ENCODE measurements around the gene ZNF777.
"Not testable (repeated sequence)": the region's sequence is repeated elsewhere in the genome, so short reads cannot be mapped to it uniquely, and the experiment has no call there.

ZNF777 gene

GRCh38 chr7:149497467-149498261 lies 36.8 kb upstream of the ZNF777 start, which contains the start of gene ZNF746:
Gene ZNF746, minus strand, starts transcription at chr7:149497809. Its CDS starts 273 bp downstream, at chr7:149497536.
- no peak for TF ChIP-seq Cebpa-rat (IDR thresholded peaks at IDR 0.05)
- H3K27ac ChIP-seq, result peak within 1 kb of the TSS; percentile 96 to 100 (median 99)
- peaks cover 18 to 38% (median 32%) of the 10 kb centered on the region in 10 experiments; a peak in 19 of 20 replicates for H3K4me1 ChIP-seq
- H3K9me3 ChIP-seq (replicated peaks in 1 of 11), result no peaks in the 10 kb centered on the region
- H3K27me3 ChIP-seq, result no peaks in the 10 kb centered on the region
- peaks cover 15 to 34% (median 20%) of the 10 kb centered on the region in 11 experiments for H3K36me3 ChIP-seq
- peak within 1 kb of the TSS; percentile 83 to 99 (median 92) for H3K4me2 ChIP-seq
- H4K20me1 ChIP-seq, result peaks cover 0 to 40% (median 20%) of the 10 kb centered on the region in 11 experiments; a peak in 15 of 22 replicates
- peak within 1 kb of the TSS; percentile 88 to 99 (median 97) for H3K4me3 ChIP-seq
- peak within 1 kb of the TSS; percentile 98 to 100 (median 100) for H3K9ac ChIP-seq

DNA sequence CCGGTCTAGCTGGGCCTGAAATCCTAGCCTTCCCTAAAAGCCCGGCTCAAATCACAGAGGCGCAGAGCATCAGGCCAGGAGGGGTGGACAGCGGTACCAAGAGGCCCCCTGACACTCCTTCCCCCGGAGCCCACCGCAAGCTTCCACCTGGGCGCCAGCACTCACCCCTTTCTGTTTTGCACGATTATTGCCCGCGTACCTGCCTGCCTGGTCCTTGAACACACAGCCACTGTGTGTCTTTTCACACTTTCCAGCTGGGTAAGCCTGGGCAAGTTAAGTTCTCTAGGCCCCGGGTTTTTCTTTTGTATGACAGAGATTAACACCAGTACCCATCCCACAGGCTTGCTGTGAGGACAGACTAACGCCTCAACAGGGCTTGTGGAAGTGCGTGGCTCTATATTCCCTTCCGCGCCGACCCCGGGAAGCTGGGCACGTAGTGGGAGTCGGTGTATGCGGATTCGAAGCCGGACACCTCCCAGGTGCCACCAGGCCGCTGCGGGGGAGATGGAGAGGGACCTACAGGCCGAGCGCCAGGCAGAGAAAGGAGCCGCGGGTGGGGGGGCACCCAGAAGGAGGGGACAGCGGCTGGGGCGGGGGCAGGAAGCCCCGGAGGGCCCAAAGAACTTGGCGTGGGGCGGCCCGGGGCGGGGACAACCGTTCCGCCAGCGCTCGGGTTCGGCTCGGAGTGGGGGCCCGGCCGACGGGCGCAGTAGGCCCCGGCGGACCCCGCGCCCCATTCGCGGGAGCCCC lies 36.0 kb upstream of the ZNF777 start:
- no peak for TF ChIP-seq Cebpa-rat (IDR thresholded peaks at IDR 0.05)
- no peaks in the 10 kb centered on the region for H3K27me3 ChIP-seq
- H3K9ac ChIP-seq, result peak overlapping the region; percentile 98 to 100 (median 100)
- peak overlapping the region; percentile 83 to 99 (median 92) for H3K4me2 ChIP-seq
- peaks cover 18 to 38% (median 32%) of the 10 kb centered on the region in 10 experiments; a peak in 19 of 20 replicates for H3K4me1 ChIP-seq
- peaks cover 0 to 42% (median 20%) of the 10 kb centered on the region in 11 experiments; a peak in 15 of 22 replicates for H4K20me1 ChIP-seq
- no peaks in the 10 kb centered on the region for H3K9me3 ChIP-seq (replicated peaks in 1 of 11)
- H3K4me3 ChIP-seq, result peak overlapping the region; percentile 88 to 99 (median 97)
- peaks cover 23 to 42% (median 28%) of the 10 kb centered on the region in 11 experiments for H3K36me3 ChIP-seq
- peak overlapping the region; percentile 96 to 100 (median 99) for H3K27ac ChIP-seq

GRCh38 chr7:149495785-149496641 lies 35.2 kb upstream of the ZNF777 start:
- Histone ChIP-seq H3K4me3 (peak overlapping the region; percentile 88 to 99 (median 97)), H3K27me3 (no peaks in the 10 kb centered on the region), H3K27ac (peak overlapping the region; percentile 96 to 100 (median 99)), H3K9ac (peak overlapping the region; percentile 98 to 100 (median 100)), H3K36me3 (peaks cover 31 to 50% (median 36%) of the 10 kb centered on the region in 11 experiments), H4K20me1 (peaks cover 0 to 47% (median 20%) of the 10 kb centered on the region in 11 experiments; a peak in 16 of 22 replicates), H3K4me1 (peaks cover 18 to 38% (median 32%) of the 10 kb centered on the region in 10 experiments; a peak in 19 of 20 replicates), H3K4me2 (peak overlapping the region; percentile 83 to 99 (median 92)), H3K9me3 (replicated peaks in 1 of 11) (no peaks in the 10 kb centered on the region)
- no peak for TF ChIP-seq Cebpa-rat (IDR thresholded peaks at IDR 0.05)

- Histone ChIP-seq H3K9me3 (replicated peaks in 1 of 11) (no peaks in the 10 kb centered on the region), H3K36me3 (peaks cover 43 to 62% (median 48%) of the 10 kb centered on the region in 11 experiments), H3K4me1 (peaks cover 18 to 38% (median 30%) of the 10 kb centered on the region in 10 experiments; a peak in 19 of 20 replicates), H3K9ac (peak overlapping the region; percentile 98 to 100 (median 100); a peak in 21 of 22 replicates), H3K27ac (peak overlapping the region; percentile 66 to 100 (median 99)), H3K27me3 (no peaks in the 10 kb centered on the region), H4K20me1 (peaks cover 6 to 59% (median 24%) of the 10 kb centered on the region in 11 experiments; a peak in 19 of 22 replicates), H3K4me3 (peak overlapping the region in 7 of 10 experiments; percentile 88 to 99 (median 97); a peak in 13 of 20 replicates), H3K4me2 (peak overlapping the region; percentile 83 to 99 (median 92); a peak in 21 of 22 replicates)
- TF ChIP-seq Cebpa-rat (IDR thresholded peaks at IDR 0.05), result peak; percentile 15 to 91 (median 84); a peak in 18 of 22 replicates
Measured at GRCh38 chr7:149494738-149495368, 34.0 kb upstream of the ZNF777 start.

DNA sequence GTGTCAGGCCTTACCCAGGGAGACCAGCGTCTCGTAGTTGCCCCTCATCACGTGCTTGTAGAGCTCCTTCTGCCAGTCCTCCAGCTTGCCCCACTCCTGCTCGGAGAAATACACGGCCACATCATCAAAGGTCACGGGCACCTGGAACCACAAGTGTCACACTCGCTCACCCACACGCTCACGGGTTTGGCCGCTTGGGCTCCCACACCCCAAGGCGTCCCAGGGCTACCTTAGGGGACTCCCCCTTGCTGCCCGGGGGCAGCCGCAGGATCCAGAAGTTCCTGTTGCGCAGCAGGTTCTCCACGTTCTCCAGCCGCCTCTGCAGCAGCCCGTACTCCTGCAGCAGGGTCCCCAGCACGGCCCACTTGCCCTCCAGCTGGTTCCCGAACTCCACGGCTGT lies 33.1 kb upstream of the ZNF777 start:
- H3K27me3 ChIP-seq; H3K9me3 ChIP-seq (replicated peaks in 1 of 11); H3K4me3 ChIP-seq: not testable (repeated sequence)
- peak overlapping the region in 6 of 11 experiments; percentile 83 to 99 (median 94); a peak in 12 of 22 replicates for H3K4me2 ChIP-seq
- H3K9ac ChIP-seq, result peak overlapping the region in 9 of 11 experiments; percentile 21 to 100 (median 100); a peak in 12 of 22 replicates
- peak overlapping the region in 10 of 11 experiments; percentile 96 to 100 (median 100); a peak in 18 of 22 replicates for H3K27ac ChIP-seq
- peaks cover 12 to 65% (median 30%) of the 10 kb centered on the region in 11 experiments; a peak in 20 of 22 replicates for H4K20me1 ChIP-seq
- peaks cover 18 to 38% (median 30%) of the 10 kb centered on the region in 10 experiments; a peak in 19 of 20 replicates for H3K4me1 ChIP-seq
- H3K36me3 ChIP-seq, result peaks cover 52 to 71% (median 57%) of the 10 kb centered on the region in 11 experiments

- Histone ChIP-seq H3K4me1 (peaks cover 18 to 38% (median 29%) of the 10 kb centered on the region in 10 experiments; a peak in 19 of 20 replicates), H3K9me3 (replicated peaks in 1 of 11) (no peaks in the 10 kb centered on the region), H3K27ac (peak overlapping the region in 10 of 11 experiments; percentile 13 to 100 (median 100); a peak in 17 of 22 replicates), H4K20me1 (peaks cover 15 to 72% (median 36%) of the 10 kb centered on the region in 11 experiments; a peak in 20 of 22 replicates), H3K4me3 (no peak overlapping the region), H3K36me3 (peaks cover 58 to 77% (median 63%) of the 10 kb centered on the region in 11 experiments), H3K27me3 (no peaks in the 10 kb centered on the region), H3K4me2 (peak overlapping the region in 2 of 11 experiments; percentile 94 to 97; a peak in 4 of 22 replicates), H3K9ac (peak overlapping the region in 6 of 11 experiments; percentile 7 to 100 (median 100); a peak in 6 of 22 replicates)
- TF ChIP-seq Cebpa-rat (IDR thresholded peaks at IDR 0.05), result no peak
Measured at GRCh38 chr7:149493366-149493765, 32.5 kb upstream of the ZNF777 start.

DNA sequence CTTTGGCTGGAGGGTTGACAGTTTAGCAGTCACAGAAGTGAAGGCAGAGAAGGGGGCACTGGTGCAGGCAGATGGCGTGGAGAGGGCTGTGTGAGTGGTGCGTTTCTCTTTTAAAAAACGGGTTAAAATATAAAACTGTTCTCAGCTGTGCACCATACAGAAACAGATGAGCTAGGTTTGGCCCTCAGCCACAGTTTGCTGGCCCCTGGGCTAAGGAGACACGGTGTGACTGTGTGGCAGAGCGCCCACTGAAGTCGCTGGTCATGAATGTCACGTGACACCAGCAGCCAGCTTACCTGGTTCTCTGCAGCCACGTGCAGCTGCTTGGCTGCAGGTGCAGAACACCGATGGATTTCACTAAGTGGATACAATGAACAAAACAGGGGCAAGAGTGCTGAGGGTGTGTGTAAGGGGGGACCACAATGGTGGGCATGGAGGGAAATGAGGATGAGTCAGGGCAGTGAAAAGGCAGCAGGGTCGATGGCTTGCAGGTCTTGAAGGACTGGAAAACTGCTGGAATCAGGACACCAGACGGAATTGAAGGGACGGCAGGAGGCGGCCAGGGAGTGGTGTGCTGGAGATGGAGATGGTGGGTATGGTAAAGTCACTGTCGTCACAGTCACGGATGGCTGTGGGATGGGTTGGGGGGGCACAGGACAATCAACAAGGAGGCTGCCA lies 29.4 kb upstream of the ZNF777 start:
- H3K36me3 ChIP-seq, result peaks cover 88 to 100% (median 90%) of the 10 kb centered on the region in 11 experiments
- no peaks in the 10 kb centered on the region for H3K27me3 ChIP-seq
- TF ChIP-seq Cebpa-rat (IDR thresholded peaks at IDR 0.05), result no peak
- H3K4me1 ChIP-seq, result peaks cover 3 to 22% (median 16%) of the 10 kb centered on the region in 10 experiments; a peak in 19 of 20 replicates
- no peak overlapping the region for H3K4me2 ChIP-seq
- H3K4me3 ChIP-seq, result no peak overlapping the region
- H3K27ac ChIP-seq, result peak overlapping the region in 1 of 11 experiments; percentile 26; a peak in 1 of 22 replicates
- peaks cover 17 to 71% (median 52%) of the 10 kb centered on the region in 11 experiments; a peak in 20 of 22 replicates for H4K20me1 ChIP-seq
- H3K9ac ChIP-seq, result no peak overlapping the region; a peak in 1 of 22 replicates
- H3K9me3 ChIP-seq (replicated peaks in 1 of 11), result no peaks in the 10 kb centered on the region

All from BLaER1 treated with 17β-estradiol and CSF1 and Interleukin-3, amounts not matched to agents 10 nM and 100 nM (cell line).